DOHH2 (cell line): Measurements from ENCODE around the gene FHOD3.

Source experiments
- H3F3A ChIP-seq: fragments of 200-600 bp; sonication (generic), shearing (Covaris generic); 2 replicates; pipeline ENCODE4 v1.6.0; 2016; ENCODE audit warnings: antibody characterized with exemption, mild to moderate bottlenecking; ENCODE audit not compliant: control insufficient read depth, insufficient read depth
- H3K27ac ChIP-seq: fragments of 200-600 bp; sonication (generic); 2 replicates; pipeline ENCODE4 v1.5.1; 2014; ENCODE audit warnings: low read depth, mild to moderate bottlenecking, low read length, moderate library complexity
- H3K27me3 ChIP-seq: fragments of 200-600 bp; sonication (generic); 2 replicates; pipeline ENCODE4 v1.6.1; 2014; ENCODE audit warnings: mild to moderate bottlenecking, low read length, mixed read lengths; ENCODE audit not compliant: control insufficient read depth
- H3K36me3 ChIP-seq: fragments of 200-600 bp; sonication (generic); 2 replicates; pipeline ENCODE4 v1.6.1; 2014; ENCODE audit warnings: mild to moderate bottlenecking, low read length, moderate library complexity, mixed read lengths; ENCODE audit not compliant: control insufficient read depth
- H3K4me1 ChIP-seq: fragments of 200-600 bp; sonication (generic); 2 replicates; pipeline ENCODE4 v1.6.1; 2014; ENCODE audit warnings: mild to moderate bottlenecking, low read length, mixed read lengths; ENCODE audit not compliant: control insufficient read depth
- H3K4me2 ChIP-seq: fragments of 200-600 bp; sonication (generic); 2 replicates; pipeline ENCODE4 v1.6.0; 2014; ENCODE audit warnings: mild to moderate bottlenecking, low read length, moderate library complexity
- H3K4me3 ChIP-seq: fragments of 200-600 bp; sonication (generic); 2 replicates; pipeline ENCODE4 v1.5.1; 2014; ENCODE audit warnings: mild to moderate bottlenecking, low read length, mixed read lengths
- H3K79me2 ChIP-seq: fragments of 200-600 bp; sonication (generic); 2 replicates; pipeline ENCODE4 v1.6.1; 2014; ENCODE audit warnings: mild to moderate bottlenecking, low read length, mixed read lengths; ENCODE audit not compliant: control insufficient read depth
- H3K9me2 ChIP-seq: fragments of 200-600 bp; sonication (generic); replicated peaks from 2 replicates; pipeline ENCODE4 v1.6.1; 2014; ENCODE audit warnings: mild to moderate bottlenecking, low read length, mixed read lengths; ENCODE audit not compliant: control insufficient read depth
- H3K9me3 ChIP-seq: fragments of 200-600 bp; sonication (generic); 2 replicates; pipeline ENCODE4 v1.6.1; 2014; ENCODE audit warnings: antibody characterized with exemption, low read length, mixed read lengths; ENCODE audit not compliant: control insufficient read depth, insufficient read depth
- H4K20me1 ChIP-seq: fragments of 200-600 bp; sonication (generic); 2 replicates; pipeline ENCODE4 v1.6.0; 2014; ENCODE audit warnings: low read depth, mild to moderate bottlenecking, antibody characterized with exemption, low read length, moderate library complexity; ENCODE audit not compliant: control insufficient read depth, insufficient read depth
- CTCF ChIP-seq: fragments of 200-600 bp; sonication (generic); IDR thresholded peaks from one replicate; pipeline ENCODE4 v1.5.1; 2014; ENCODE audit warnings: antibody characterized with exemption, mild to moderate bottlenecking, low read depth, low read length; ENCODE audit not compliant: poor library complexity, severe bottlenecking
- EZH2phosphoT487 ChIP-seq: fragments of 200-600 bp; sonication (generic); IDR thresholded peaks from 2 replicates; pipeline ENCODE4 v1.6.1; 2017; ENCODE audit warnings: borderline replicate concordance, mild to moderate bottlenecking, antibody characterized with exemption, low read length, moderate library complexity, mixed read lengths

The FHOD3 gene

GRCh38 chr18:36675076-36675475 is 377.6 kb downstream of the FHOD3 start:
- H3K4me1 ChIP-seq = peaks cover 56% of the 10 kb centered on the region
- no peak overlapping the region for H3K27ac ChIP-seq
- no peaks in the 10 kb centered on the region for H3K9me2 ChIP-seq
- no peak overlapping the region for H3K4me2 ChIP-seq
- H3K79me2 ChIP-seq = no peaks in the 10 kb centered on the region
- no peak for TF ChIP-seq CTCF
- no peak for TF ChIP-seq EZH2phosphoT487
- H3K27me3 ChIP-seq = no peaks in the 10 kb centered on the region
- peaks cover 6% of the 10 kb centered on the region; the same call in 1 of the 2 replicates for H3K36me3 ChIP-seq
- no peak overlapping the region for H3K4me3 ChIP-seq
- peaks cover 10% of the 10 kb centered on the region; the same call in 1 of the 2 replicates for H3K9me3 ChIP-seq
- no peaks in the 10 kb centered on the region for H4K20me1 ChIP-seq
- peaks cover 14% of the 10 kb centered on the region for H3F3A ChIP-seq

GRCh38 chr18:36675542-36675941 is 378.0 kb downstream of the FHOD3 start:
- Histone ChIP-seq H3K4me3 (no peak overlapping the region), H3F3A (peaks cover 14% of the 10 kb centered on the region), H4K20me1 (no peaks in the 10 kb centered on the region), H3K27ac (no peak overlapping the region), H3K4me1 (peaks cover 51% of the 10 kb centered on the region), H3K9me2 (no peaks in the 10 kb centered on the region), H3K36me3 (peaks cover 6% of the 10 kb centered on the region; the same call in 1 of the 2 replicates), H3K4me2 (no peak overlapping the region), H3K9me3 (peaks cover 10% of the 10 kb centered on the region; the same call in 1 of the 2 replicates), H3K79me2 (no peaks in the 10 kb centered on the region), H3K27me3 (no peaks in the 10 kb centered on the region)
- no peak for TF ChIP-seq CTCF

GRCh38 chr18:36676629-36677028 is 379.1 kb downstream of the FHOD3 start:
- no peak overlapping the region for H3K4me3 ChIP-seq
- H3K9me2 ChIP-seq = no peaks in the 10 kb centered on the region
- no peaks in the 10 kb centered on the region for H3K27me3 ChIP-seq
- H3K9me3 ChIP-seq = peaks cover 8% of the 10 kb centered on the region; the same call in 1 of the 2 replicates
- TF ChIP-seq CTCF (no peak), EZH2phosphoT487 (no peak)
- H3K36me3 ChIP-seq = peaks cover 4% of the 10 kb centered on the region; the same call in 1 of the 2 replicates
- peaks cover 14% of the 10 kb centered on the region for H3F3A ChIP-seq
- no peaks in the 10 kb centered on the region for H3K79me2 ChIP-seq
- no peaks in the 10 kb centered on the region for H4K20me1 ChIP-seq
- H3K4me1 ChIP-seq = peaks cover 40% of the 10 kb centered on the region
- no peak overlapping the region for H3K27ac ChIP-seq
- H3K4me2 ChIP-seq = no peak overlapping the region

- Histone ChIP-seq H3K79me2 (no peaks in the 10 kb centered on the region), H3F3A (0 out of 2 replicates have a peak, but pooled peaks cover 3% of the 10 kb centered on the region), H3K4me2 (no peak overlapping the region), H3K27me3 (no peaks in the 10 kb centered on the region), H3K36me3 (no peaks in the 10 kb centered on the region), H4K20me1 (no peaks in the 10 kb centered on the region), H3K9me3 (peaks cover 2% of the 10 kb centered on the region; the same call in 1 of the 2 replicates), H3K27ac (no peak overlapping the region), H3K4me1 (peaks cover 6% of the 10 kb centered on the region), H3K9me2 (no peaks in the 10 kb centered on the region), H3K4me3 (no peak overlapping the region)
- TF ChIP-seq EZH2phosphoT487 (no peak), CTCF (no peak)
These were observed 382.5 kb downstream of the FHOD3 start for GRCh38 chr18:36680042-36680441.
